Measurements from ENCODE around the gene GAB3.
A peak's percentile ranks its signal among the peaks of the same experiment; 100 is the strongest.
"Not testable (repeated sequence)": the region's sequence is repeated elsewhere in the genome, so short reads cannot be mapped to it uniquely, and the experiment has no call there.

The GAB3 gene

DNA sequence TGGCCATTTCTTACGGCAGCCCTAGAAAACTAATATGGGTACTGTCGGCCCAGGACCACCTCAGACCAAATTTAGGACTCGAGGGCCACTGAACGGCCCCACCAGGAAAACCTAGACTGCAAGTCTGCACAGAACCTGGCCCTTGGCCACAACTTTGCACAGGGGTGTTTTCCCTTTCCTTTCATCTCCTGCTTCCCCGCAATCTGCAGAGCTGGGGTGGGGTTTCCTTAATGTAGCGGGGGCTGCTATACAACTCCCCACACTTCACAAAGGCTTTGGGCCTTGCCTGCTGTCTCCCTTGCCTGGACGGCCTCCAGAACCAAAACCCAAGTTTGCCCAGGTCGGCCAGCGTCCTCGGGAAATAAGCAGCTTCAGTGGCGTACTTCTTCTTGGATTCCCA lies 119.9 kb downstream of the GAB3 start:
- not testable (repeated sequence) for ATAC-seq, H3K27me3 Mint-ChIP-seq, H3K27ac Mint-ChIP-seq, H3K4me3 Mint-ChIP-seq, H3K4me1 Mint-ChIP-seq, DNase-seq, H3K9me3 Mint-ChIP-seq

DNA sequence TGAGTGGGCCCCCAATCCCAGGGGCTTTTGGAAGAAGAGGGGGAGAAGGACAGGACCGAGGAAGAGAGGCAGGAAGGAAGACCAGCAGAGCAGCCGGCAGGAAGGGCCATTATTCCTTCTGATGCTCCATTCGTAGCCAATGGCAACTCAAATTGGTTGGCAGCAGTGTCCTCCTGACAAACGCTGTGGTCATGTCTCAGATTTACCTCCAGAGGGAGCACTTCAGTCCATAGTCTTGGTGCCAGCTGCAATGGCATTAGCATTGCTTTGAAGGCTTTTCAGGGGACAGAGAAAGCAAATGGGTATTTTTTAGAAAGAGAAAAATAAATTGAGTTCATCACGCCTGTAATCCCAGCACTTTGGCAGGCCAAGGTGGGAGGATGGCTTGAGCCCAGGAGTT lies 121.9 kb downstream of the GAB3 start:
- H3K27ac Mint-ChIP-seq, H3K27me3 Mint-ChIP-seq, DNase-seq, H3K4me1 Mint-ChIP-seq, H3K9me3 Mint-ChIP-seq, H3K4me3 Mint-ChIP-seq: not testable (repeated sequence)
- peak; percentile 58 for ATAC-seq
